ENCODE data around the gene BMP8B.
"Not testable (repeated sequence)": the region's sequence is repeated elsewhere in the genome, so short reads cannot be mapped to it uniquely, and the experiment has no call there.

DNA sequence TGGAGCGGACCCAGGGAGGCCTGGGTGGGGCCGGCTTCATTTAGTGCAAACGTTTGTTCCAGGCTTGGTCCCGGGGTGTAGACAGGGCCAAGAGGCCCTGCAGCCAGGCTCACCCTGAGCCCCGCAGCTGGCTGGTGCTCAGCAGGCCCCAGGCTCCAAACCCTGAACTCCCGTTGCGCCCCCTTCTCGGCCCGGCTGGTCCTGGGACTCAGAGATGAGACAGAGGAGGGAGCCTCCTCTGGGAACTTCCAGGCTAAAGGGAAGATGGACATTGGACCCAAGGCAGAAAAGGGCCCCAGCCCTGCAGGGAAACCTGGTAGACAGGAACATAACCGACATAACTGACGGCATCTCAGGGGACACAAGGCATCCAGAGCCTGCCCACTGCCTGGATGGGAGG, 13.5 kb downstream of the BMP8B start:
- TF ChIP-seq, protein P1, sequence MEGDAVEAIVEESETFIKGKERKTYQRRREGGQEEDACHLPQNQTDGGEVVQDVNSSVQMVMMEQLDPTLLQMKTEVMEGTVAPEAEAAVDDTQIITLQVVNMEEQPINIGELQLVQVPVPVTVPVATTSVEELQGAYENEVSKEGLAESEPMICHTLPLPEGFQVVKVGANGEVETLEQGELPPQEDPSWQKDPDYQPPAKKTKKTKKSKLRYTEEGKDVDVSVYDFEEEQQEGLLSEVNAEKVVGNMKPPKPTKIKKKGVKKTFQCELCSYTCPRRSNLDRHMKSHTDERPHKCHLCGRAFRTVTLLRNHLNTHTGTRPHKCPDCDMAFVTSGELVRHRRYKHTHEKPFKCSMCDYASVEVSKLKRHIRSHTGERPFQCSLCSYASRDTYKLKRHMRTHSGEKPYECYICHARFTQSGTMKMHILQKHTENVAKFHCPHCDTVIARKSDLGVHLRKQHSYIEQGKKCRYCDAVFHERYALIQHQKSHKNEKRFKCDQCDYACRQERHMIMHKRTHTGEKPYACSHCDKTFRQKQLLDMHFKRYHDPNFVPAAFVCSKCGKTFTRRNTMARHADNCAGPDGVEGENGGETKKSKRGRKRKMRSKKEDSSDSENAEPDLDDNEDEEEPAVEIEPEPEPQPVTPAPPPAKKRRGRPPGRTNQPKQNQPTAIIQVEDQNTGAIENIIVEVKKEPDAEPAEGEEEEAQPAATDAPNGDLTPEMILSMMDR (tag by site-specific recombination; IDR thresholded peaks at IDR 0.05): not testable (repeated sequence)
- TF ChIP-seq ZNF121 (tag by site-specific recombination; IDR thresholded peaks at IDR 0.05); GLI4 (tag by site-specific recombination; IDR thresholded peaks at IDR 0.05); ZNF10 (tag by site-specific recombination; IDR thresholded peaks at IDR 0.05); ZNF514 (tag by site-specific recombination; IDR thresholded peaks at IDR 0.05); ZNF350 (tag by site-specific recombination; IDR thresholded peaks at IDR 0.05); REPIN1 (tag by site-specific recombination; IDR thresholded peaks at IDR 0.05; ENCODE audit: low read depth); ZNF792 (tag by site-specific recombination; IDR thresholded peaks at IDR 0.05); ZEB2 (tag by site-specific recombination; IDR thresholded peaks at IDR 0.05); ZNF433 (tag by site-specific recombination; IDR thresholded peaks at IDR 0.05; ENCODE audit: low read depth): not testable (repeated sequence)
- TF ChIP-seq, protein P2, sequence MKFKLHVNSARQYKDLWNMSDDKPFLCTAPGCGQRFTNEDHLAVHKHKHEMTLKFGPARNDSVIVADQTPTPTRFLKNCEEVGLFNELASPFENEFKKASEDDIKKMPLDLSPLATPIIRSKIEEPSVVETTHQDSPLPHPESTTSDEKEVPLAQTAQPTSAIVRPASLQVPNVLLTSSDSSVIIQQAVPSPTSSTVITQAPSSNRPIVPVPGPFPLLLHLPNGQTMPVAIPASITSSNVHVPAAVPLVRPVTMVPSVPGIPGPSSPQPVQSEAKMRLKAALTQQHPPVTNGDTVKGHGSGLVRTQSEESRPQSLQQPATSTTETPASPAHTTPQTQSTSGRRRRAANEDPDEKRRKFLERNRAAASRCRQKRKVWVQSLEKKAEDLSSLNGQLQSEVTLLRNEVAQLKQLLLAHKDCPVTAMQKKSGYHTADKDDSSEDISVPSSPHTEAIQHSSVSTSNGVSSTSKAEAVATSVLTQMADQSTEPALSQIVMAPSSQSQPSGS (tag by site-specific recombination; IDR thresholded peaks at IDR 0.05; ENCODE audit: low read depth): not testable (repeated sequence)
- TF ChIP-seq, protein P3, sequence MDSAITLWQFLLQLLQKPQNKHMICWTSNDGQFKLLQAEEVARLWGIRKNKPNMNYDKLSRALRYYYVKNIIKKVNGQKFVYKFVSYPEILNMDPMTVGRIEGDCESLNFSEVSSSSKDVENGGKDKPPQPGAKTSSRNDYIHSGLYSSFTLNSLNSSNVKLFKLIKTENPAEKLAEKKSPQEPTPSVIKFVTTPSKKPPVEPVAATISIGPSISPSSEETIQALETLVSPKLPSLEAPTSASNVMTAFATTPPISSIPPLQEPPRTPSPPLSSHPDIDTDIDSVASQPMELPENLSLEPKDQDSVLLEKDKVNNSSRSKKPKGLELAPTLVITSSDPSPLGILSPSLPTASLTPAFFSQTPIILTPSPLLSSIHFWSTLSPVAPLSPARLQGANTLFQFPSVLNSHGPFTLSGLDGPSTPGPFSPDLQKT (IDR thresholded peaks at IDR 0.05; ENCODE audit: borderline replicate concordance, low read depth, low read length): not testable (repeated sequence)
